Motor neuron (in vitro differentiated cells): Measurements from ENCODE around the gene KCNN3. TPM values are rescaled to one million over a fixed set of nuclear protein-coding genes. Genes with fewer than 3 reads are reported as not detected.

Experiments used
- ATAC-seq, 8 experiments: fragments of 200-7000 bp; cut with Tn5 transposase; replicated peaks in 6 of 8; 2 replicates each; pipeline ENCODE4 v1.8.0; 2021; ENCODE audit warnings: mild to moderate bottlenecking in 8 of 8, moderate library complexity in 8 of 8
- H3K27ac ChIP-seq, 2 donors: fragments of 250-450 bp; sonication (Bioruptor Pico); 2 replicates each; pipeline ENCODE4 v1.9.0; 2021; ENCODE audit warnings: antibody characterized with exemption in 2 of 2, mild to moderate bottlenecking in 2 of 2, moderate library complexity in 1 of 2
- H3K4me1 ChIP-seq, 2 donors: fragments of 250-450 bp; sonication (Bioruptor Pico); replicated peaks in 1 of 2; 2 replicates each; pipeline ENCODE4 v1.6.1; 2021; ENCODE audit warnings: antibody characterized with exemption in 2 of 2, mild to moderate bottlenecking in 2 of 2, moderate library complexity in 1 of 2
- H3K4me3 ChIP-seq, 5 donors: fragments of 250-450 bp; sonication (Bioruptor Pico); 2 replicates each; pipeline ENCODE4 v1.9.0; 2021; ENCODE audit warnings: antibody characterized with exemption in 5 of 5, mild to moderate bottlenecking in 5 of 5, moderate library complexity in 4 of 5
- WGBS, 10 experiments: fragments of 450-650 bp; shearing (Covaris generic); methylation state at CpG; one replicate each; pipeline ENCODE4 v1.0.0; 2022; 5-methylcytosine and 5-hydroxymethylcytosine counted together
- in situ Hi-C, 9 experiments: fragments of 400-800 bp; cut with MboI; loops; one replicate each; pipeline ENCODE4 v1.15.0; 2021; ENCODE audit warnings: low sequenced_read_pairs in 9 of 9, low pct_unique_long_range_greater_than_20kb in 2 of 9; ENCODE audit not compliant: unreplicated experiment in 9 of 9
- total RNA-seq, 8 experiments: library from RNA; unstranded; fragments of 300-600 nt; gene quantifications; 2 replicates each; pipeline versions ENCODE4 v1.2.3 to v1.2.4, GENCODE V29; 2022

The KCNN3 gene
- total RNA-seq, 8 experiments from 2014 or later, result 0.50 to 16.1 (median 1.5) TPM

GRCh38 chr1:154831462-154831861 is 38.6 kb downstream of the KCNN3 start:
- H3K27ac ChIP-seq, result no peak overlapping the region
- 66 to 100% (median 85%) methylated on average over 1 to 2 of the region's 2 CpGs; no CpG with 5 or more reads in 3 of the 10 experiments for WGBS, 10 experiments

GRCh38 chr1:154829062-154829461 is 41.0 kb downstream of the KCNN3 start:
- peaks cover 0 to 5% of the 10 kb centered on the region in 2 donors for H3K4me1 ChIP-seq
- H3K4me3 ChIP-seq, result no peak overlapping the region
- no peak overlapping the region for H3K27ac ChIP-seq
- no peak for ATAC-seq
- in situ Hi-C loops, result no loop called here
- 85 to 100% (median 100%) methylated on average over 1 to 2 of the region's 5 CpGs; no CpG with 5 or more reads in 5 of the 10 experiments for WGBS, 10 experiments

More at GRCh38 chr1:154831462-154831861, 38.6 kb downstream of the KCNN3 start:
- peaks cover 0 to 5% of the 10 kb centered on the region in 2 donors for H3K4me1 ChIP-seq
- in situ Hi-C loops, result no loop called here
- no peak overlapping the region for H3K4me3 ChIP-seq
- ATAC-seq, result no peak

GRCh38 chr1:154824179-154825000 is 45.7 kb downstream of the KCNN3 start:
- Histone ChIP-seq H3K4me1 (peaks cover 3 to 6% of the 10 kb centered on the region in 2 donors), H3K27ac (no peak overlapping the region), H3K4me3 (no peak overlapping the region)
- in situ Hi-C loops, result loop anchor here in 1 of 9 experiments (25.0 kb wide), 1 partner anchor 88 kb away; no protein-coding TSS in a partner anchor
- WGBS, 10 experiments, result 30 to 94% (median 82%) methylated on average over 1 to 5 of the region's 5 CpGs
- no peak for ATAC-seq

- peak in 1 of 8 experiments; percentile 36 for ATAC-seq
- in situ Hi-C loops, result loop anchor here in 1 of 9 experiments (25.0 kb wide), 1 partner anchor 90 kb away; no protein-coding TSS in a partner anchor
- Histone ChIP-seq H3K4me1 (peaks cover 3 to 6% of the 10 kb centered on the region in 2 donors), H3K4me3 (no peak overlapping the region), H3K27ac (no peak overlapping the region)
- WGBS, 10 experiments, result 20 to 94% (median 59%) methylated on average over 1 to 5 of the region's 6 CpGs; no CpG with 5 or more reads in 3 of the 10 experiments
These were observed 47.4 kb downstream of the KCNN3 start for GRCh38 chr1:154822717-154823116.

- H3K4me1 ChIP-seq, result peaks cover 3 to 6% of the 10 kb centered on the region in 2 donors
- no peak overlapping the region for H3K4me3 ChIP-seq
- peak in 2 of 8 experiments; percentile 9 to 70 for ATAC-seq
- no peak overlapping the region for H3K27ac ChIP-seq
- WGBS, 10 experiments, result 56 to 87% (median 62%) methylated on average over 2 to 9 of the region's 10 CpGs; no CpG with 5 or more reads in 3 of the 10 experiments
- in situ Hi-C loops, result loop anchor here in 1 of 9 experiments (25.0 kb wide), 1 partner anchor 90 kb away; no protein-coding TSS in a partner anchor
These were observed 47.8 kb downstream of the KCNN3 start for GRCh38 chr1:154822233-154822632.

GRCh38 chr1:154821083-154821482 is 49.0 kb downstream of the KCNN3 start:
- ATAC-seq, result no peak
- in situ Hi-C loops, result loop anchor here in 1 of 9 experiments (25.0 kb wide), 1 partner anchor 91 kb away; no protein-coding TSS in a partner anchor
- H3K4me3 ChIP-seq, result no peak overlapping the region
- peaks cover 3 to 10% of the 10 kb centered on the region in 2 donors for H3K4me1 ChIP-seq
- 17 to 90% (median 60%) methylated on average over 1 to 6 of the region's 7 CpGs; no CpG with 5 or more reads in 2 of the 10 experiments for WGBS, 10 experiments
- H3K27ac ChIP-seq, result no peak overlapping the region

- Histone ChIP-seq H3K4me3 (no peak overlapping the region), H3K4me1 (peaks cover 3 to 15% of the 10 kb centered on the region in 2 donors), H3K27ac (no peak overlapping the region)
- 50 to 100% (median 93%) methylated on average over 1 to 5 of the region's 6 CpGs; no CpG with 5 or more reads in 2 of the 10 experiments for WGBS, 10 experiments
- ATAC-seq, result no peak
- in situ Hi-C loops, result loop anchor here in 1 of 9 experiments (25.0 kb wide), 1 partner anchor 92 kb away; no protein-coding TSS in a partner anchor
These were observed 49.4 kb downstream of the KCNN3 start for GRCh38 chr1:154820646-154821045.

- WGBS, 10 experiments, result 0 to 100% (median 62%) methylated on average over 1 to 4 of the region's 7 CpGs; no CpG with 5 or more reads in 4 of the 10 experiments
- Histone ChIP-seq H3K4me3 (no peak overlapping the region), H3K27ac (no peak overlapping the region), H3K4me1 (peaks cover 3 to 17% of the 10 kb centered on the region in 2 donors)
- in situ Hi-C loops, result loop anchor here in 1 of 9 experiments (25.0 kb wide), 1 partner anchor 92 kb away; no protein-coding TSS in a partner anchor
- peak in 1 of 8 experiments; percentile 75 for ATAC-seq
These were observed 50.2 kb downstream of the KCNN3 start for GRCh38 chr1:154819628-154820590.

GRCh38 chr1:154818911-154819310 is 51.2 kb downstream of the KCNN3 start:
- Histone ChIP-seq H3K27ac (no peak overlapping the region), H3K4me3 (no peak overlapping the region), H3K4me1 (peaks cover 3 to 17% of the 10 kb centered on the region in 2 donors)
- in situ Hi-C loops, result loop anchor here in 1 of 9 experiments (25.0 kb wide), 1 partner anchor 93 kb away; no protein-coding TSS in a partner anchor
- no peak for ATAC-seq
- WGBS, 10 experiments, result 48 to 100% (median 81%) methylated on average over 2 to 5 of the region's 6 CpGs; no CpG with 5 or more reads in 4 of the 10 experiments

GRCh38 chr1:154816937-154817336 is 53.1 kb downstream of the KCNN3 start:
- Histone ChIP-seq H3K4me1 (peaks cover 8 to 22% of the 10 kb centered on the region in 2 donors), H3K4me3 (no peak overlapping the region), H3K27ac (no peak overlapping the region)
- in situ Hi-C loops, result loop anchor here in 1 of 9 experiments (25.0 kb wide), 1 partner anchor 95 kb away; no protein-coding TSS in a partner anchor
- ATAC-seq, result no peak
- 6 to 73% (median 63%) methylated on average over 1 to 2 of the region's 2 CpGs; no CpG with 5 or more reads in 2 of the 10 experiments for WGBS, 10 experiments

- peak in 3 of 8 experiments; percentile 9 to 67 (median 57) for ATAC-seq
- H3K27ac ChIP-seq, result no peak overlapping the region
- WGBS, 10 experiments, result 6 to 100% (median 71%) methylated on average over 1 to 6 of the region's 6 CpGs; no CpG with 5 or more reads in 4 of the 10 experiments
- peaks cover 8 to 21% of the 10 kb centered on the region in 2 donors for H3K4me1 ChIP-seq
- H3K4me3 ChIP-seq, result no peak overlapping the region
- in situ Hi-C loops, result loop anchor here in 1 of 9 experiments (25.0 kb wide), 1 partner anchor 96 kb away; no protein-coding TSS in a partner anchor
These were observed 53.7 kb downstream of the KCNN3 start for GRCh38 chr1:154816369-154816768.
